ENCODE measurements around the gene FOXJ1. TPM values are rescaled to one million over a fixed set of nuclear protein-coding genes. Genes with fewer than 3 reads are reported as not detected.

FOXJ1 gene
- total and polyA plus RNA-seq, 2 of the 13 experiments (the other 11 are each of a cell fraction or from before 2014, with no cell fraction given): 0.98 to 1.6 TPM

DNA sequence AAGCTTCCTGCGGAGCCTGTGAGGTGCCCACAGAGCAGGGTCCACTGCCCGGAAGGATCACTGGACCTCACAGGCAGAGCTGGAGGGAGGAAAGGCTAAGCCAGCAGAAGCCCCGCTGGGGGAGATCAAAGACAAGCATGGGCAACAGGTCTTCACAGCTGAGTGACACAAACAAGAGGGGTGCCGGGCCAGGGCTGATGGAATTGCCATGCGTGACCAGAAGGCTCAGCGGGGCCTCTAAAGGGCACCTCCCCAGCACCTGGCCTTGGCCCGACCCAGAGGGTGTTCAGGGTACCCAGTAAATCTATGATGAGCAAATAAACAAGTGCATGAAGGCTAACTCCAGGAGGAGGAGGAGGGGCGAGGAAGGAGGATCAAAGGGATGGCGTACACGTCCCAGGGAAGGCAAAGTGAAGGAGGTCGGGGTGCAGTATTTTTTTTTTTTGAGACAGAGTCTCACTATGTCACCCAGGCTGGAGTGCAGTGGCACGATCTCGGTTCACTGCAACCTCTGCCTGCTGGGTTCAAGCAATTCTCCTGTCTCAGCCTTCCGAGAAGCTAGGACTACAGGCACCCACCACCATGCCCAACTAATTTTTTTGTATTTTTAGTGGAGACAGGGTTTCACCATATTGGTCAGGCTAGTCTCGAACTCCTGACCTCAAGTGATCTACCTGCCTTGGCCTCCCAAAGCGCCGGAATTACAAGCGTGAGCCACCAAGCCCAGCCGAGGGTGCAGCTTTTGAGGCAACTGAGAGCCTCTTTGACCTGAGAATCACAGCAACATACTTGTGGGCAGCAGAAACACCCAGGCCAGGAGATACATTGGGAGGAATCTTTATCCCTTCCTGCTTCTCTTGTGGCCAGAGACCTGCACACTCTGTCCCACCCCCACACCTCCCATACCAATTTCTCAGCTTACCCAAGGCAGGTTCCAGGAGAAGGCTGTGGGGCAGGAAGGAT is 21.4 kb downstream of the FOXJ1 start (continued):
- TF ChIP-seq ZNF879 (CRISPR knock-in tag; IDR thresholded peaks at IDR 0.05) (no peak), TP53 (CRISPR knock-in tag; conservative IDR thresholded peaks at IDR 0.05) (no peak), DNMT3B (CRISPR knock-in tag; conservative IDR thresholded peaks at IDR 0.05) (no peak), ELF3 (CRISPR knock-in tag; IDR thresholded peaks at IDR 0.05) (peak; percentile 38; the same call in 1 of the 2 replicates), RELA (CRISPR knock-in tag; IDR thresholded peaks at IDR 0.05) (no peak), MYC (CRISPR knock-in tag; IDR thresholded peaks at IDR 0.05; ENCODE audit: borderline replicate concordance) (peak; percentile 21; the same call in 1 of the 2 replicates), FLYWCH1 (CRISPR knock-in tag; IDR thresholded peaks at IDR 0.05) (no peak), ZNF205 (CRISPR knock-in tag; IDR thresholded peaks at IDR 0.05) (peak; percentile 39; the same call in 1 of the 2 replicates), IRF2 (CRISPR knock-in tag; IDR thresholded peaks at IDR 0.05) (peak; percentile 82), ZNF749 (CRISPR knock-in tag; IDR thresholded peaks at IDR 0.05; ENCODE audit: borderline replicate concordance) (no peak), MAFF (IDR thresholded peaks at IDR 0.05; ENCODE audit: low read depth, low read length) (no peak), IRX3 (CRISPR knock-in tag; IDR thresholded peaks at IDR 0.05; ENCODE audit: borderline replicate concordance, low read depth) (no peak), ZNF292 (CRISPR knock-in tag; IDR thresholded peaks at IDR 0.05; ENCODE audit: borderline replicate concordance, low read depth) (peak; percentile 23; the same call in 1 of the 2 replicates), CBX5 (CRISPR knock-in tag; IDR thresholded peaks at IDR 0.05; ENCODE audit: borderline replicate concordance) (peak; percentile 58; the same call in 1 of the 2 replicates), NFIB (CRISPR knock-in tag; IDR thresholded peaks at IDR 0.05; ENCODE audit: borderline replicate concordance) (no peak), ZNF788 (CRISPR knock-in tag; IDR thresholded peaks at IDR 0.05; ENCODE audit: borderline replicate concordance) (peak; percentile 73; the same call in 1 of the 2 replicates), REL (CRISPR knock-in tag; conservative IDR thresholded peaks at IDR 0.05) (no peak), ZNF747 (CRISPR knock-in tag; IDR thresholded peaks at IDR 0.05; ENCODE audit: borderline replicate concordance) (peak; percentile 89; the same call in 1 of the 2 replicates)
- TF ChIP-seq, protein P1, sequence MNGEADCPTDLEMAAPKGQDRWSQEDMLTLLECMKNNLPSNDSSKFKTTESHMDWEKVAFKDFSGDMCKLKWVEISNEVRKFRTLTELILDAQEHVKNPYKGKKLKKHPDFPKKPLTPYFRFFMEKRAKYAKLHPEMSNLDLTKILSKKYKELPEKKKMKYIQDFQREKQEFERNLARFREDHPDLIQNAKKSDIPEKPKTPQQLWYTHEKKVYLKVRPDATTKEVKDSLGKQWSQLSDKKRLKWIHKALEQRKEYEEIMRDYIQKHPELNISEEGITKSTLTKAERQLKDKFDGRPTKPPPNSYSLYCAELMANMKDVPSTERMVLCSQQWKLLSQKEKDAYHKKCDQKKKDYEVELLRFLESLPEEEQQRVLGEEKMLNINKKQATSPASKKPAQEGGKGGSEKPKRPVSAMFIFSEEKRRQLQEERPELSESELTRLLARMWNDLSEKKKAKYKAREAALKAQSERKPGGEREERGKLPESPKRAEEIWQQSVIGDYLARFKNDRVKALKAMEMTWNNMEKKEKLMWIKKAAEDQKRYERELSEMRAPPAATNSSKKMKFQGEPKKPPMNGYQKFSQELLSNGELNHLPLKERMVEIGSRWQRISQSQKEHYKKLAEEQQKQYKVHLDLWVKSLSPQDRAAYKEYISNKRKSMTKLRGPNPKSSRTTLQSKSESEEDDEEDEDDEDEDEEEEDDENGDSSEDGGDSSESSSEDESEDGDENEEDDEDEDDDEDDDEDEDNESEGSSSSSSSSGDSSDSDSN (CRISPR knock-in tag; IDR thresholded peaks at IDR 0.05): peak; percentile 78
- TF ChIP-seq, protein P2, sequence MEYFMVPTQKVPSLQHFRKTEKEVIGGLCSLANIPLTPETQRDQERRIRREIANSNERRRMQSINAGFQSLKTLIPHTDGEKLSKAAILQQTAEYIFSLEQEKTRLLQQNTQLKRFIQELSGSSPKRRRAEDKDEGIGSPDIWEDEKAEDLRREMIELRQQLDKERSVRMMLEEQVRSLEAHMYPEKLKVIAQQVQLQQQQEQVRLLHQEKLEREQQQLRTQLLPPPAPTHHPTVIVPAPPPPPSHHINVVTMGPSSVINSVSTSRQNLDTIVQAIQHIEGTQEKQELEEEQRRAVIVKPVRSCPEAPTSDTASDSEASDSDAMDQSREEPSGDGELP (IDR thresholded peaks at IDR 0.05; ENCODE audit: borderline replicate concordance, low read depth): peak; percentile 97
- TF ChIP-seq, protein P3, sequence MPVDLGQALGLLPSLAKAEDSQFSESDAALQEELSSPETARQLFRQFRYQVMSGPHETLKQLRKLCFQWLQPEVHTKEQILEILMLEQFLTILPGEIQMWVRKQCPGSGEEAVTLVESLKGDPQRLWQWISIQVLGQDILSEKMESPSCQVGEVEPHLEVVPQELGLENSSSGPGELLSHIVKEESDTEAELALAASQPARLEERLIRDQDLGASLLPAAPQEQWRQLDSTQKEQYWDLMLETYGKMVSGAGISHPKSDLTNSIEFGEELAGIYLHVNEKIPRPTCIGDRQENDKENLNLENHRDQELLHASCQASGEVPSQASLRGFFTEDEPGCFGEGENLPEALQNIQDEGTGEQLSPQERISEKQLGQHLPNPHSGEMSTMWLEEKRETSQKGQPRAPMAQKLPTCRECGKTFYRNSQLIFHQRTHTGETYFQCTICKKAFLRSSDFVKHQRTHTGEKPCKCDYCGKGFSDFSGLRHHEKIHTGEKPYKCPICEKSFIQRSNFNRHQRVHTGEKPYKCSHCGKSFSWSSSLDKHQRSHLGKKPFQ (CRISPR knock-in tag; IDR thresholded peaks at IDR 0.05; ENCODE audit: insufficient replicate concordance): no peak
- TF ChIP-seq, protein P4, sequence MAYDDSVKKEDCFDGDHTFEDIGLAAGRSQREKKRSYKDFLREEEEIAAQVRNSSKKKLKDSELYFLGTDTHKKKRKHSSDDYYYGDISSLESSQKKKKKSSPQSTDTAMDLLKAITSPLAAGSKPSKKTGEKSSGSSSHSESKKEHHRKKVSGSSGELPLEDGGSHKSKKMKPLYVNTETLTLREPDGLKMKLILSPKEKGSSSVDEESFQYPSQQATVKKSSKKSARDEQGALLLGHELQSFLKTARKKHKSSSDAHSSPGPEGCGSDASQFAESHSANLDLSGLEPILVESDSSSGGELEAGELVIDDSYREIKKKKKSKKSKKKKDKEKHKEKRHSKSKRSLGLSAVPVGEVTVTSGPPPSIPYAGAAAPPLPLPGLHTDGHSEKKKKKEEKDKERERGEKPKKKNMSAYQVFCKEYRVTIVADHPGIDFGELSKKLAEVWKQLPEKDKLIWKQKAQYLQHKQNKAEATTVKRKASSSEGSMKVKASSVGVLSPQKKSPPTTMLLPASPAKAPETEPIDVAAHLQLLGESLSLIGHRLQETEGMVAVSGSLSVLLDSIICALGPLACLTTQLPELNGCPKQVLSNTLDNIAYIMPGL (CRISPR knock-in tag; IDR thresholded peaks at IDR 0.05; ENCODE audit: borderline replicate concordance in 1 of 2, low read depth in 1 of 2): peak; percentile 20 to 60; a peak in 2 of 4 replicates
